Spinal cord (tissue), 10 donors: Measurements from ENCODE around the gene GUCY1A2. TPM values are rescaled to one million over a fixed set of nuclear protein-coding genes. Genes with fewer than 3 reads are reported as not detected.
A peak's percentile ranks its signal among the peaks of the same experiment; 100 is the strongest.
"Not testable (repeated sequence)": the region's sequence is repeated elsewhere in the genome, so short reads cannot be mapped to it uniquely, and the experiment has no call there.

Experiments used
- DNase-seq, 6 donors: peaks; one replicate each; pipeline versions ENCODE4 v3.0.0 to v3.0.0-alpha.2; 2013 to 2015; ENCODE audit warnings: low spot score in 6 of 6, low read depth in 4 of 6
- H3K27ac ChIP-seq: one replicate; pipeline ENCODE4 v1.5.1; 2013; ENCODE audit warnings: low read depth, low read length, control low read depth
- H3K27me3 ChIP-seq: one replicate; pipeline ENCODE4 v1.6.1; 2013; ENCODE audit warnings: low read length; ENCODE audit not compliant: control insufficient read depth, insufficient read depth
- H3K36me3 ChIP-seq: one replicate; pipeline ENCODE4 v1.6.1; 2013; ENCODE audit warnings: low read length; ENCODE audit not compliant: control insufficient read depth, insufficient read depth
- H3K4me1 ChIP-seq: one replicate; pipeline ENCODE4 v1.6.1; 2013; ENCODE audit warnings: low read length; ENCODE audit not compliant: control insufficient read depth, insufficient read depth
- H3K4me3 ChIP-seq: one replicate; pipeline ENCODE4 v1.5.1; 2013; ENCODE audit warnings: low read depth, low read length, control low read depth
- H3K9me3 ChIP-seq: one replicate; pipeline ENCODE4 v1.6.1; 2013; ENCODE audit warnings: low read length; ENCODE audit not compliant: control insufficient read depth, insufficient read depth
- WGBS: methylation state at CpG from one replicate; pipeline ENCODE4 v1.1.5; 2013; ENCODE audit warnings: missing lambda C conversion rate; ENCODE audit not compliant: insufficient coverage; 5-methylcytosine and 5-hydroxymethylcytosine counted together
- polyA plus RNA-seq, 2 donors: library from polyadenylated mRNA; unstranded; fragments of 120-200 nt; gene quantifications; one replicate each; pipeline ENCODE4 v1.2.1, GENCODE V29; 2013; ENCODE audit not compliant: insufficient read length in 2 of 2
- total RNA-seq, 2 donors: library from RNA; depleted of rRNA in 1 of 2; stranded (reverse); fragments of 120-200 nt in 1 of 2; fragments of >200 nt in 1 of 2; gene quantifications; one replicate each; pipeline versions ENCODE4 v1.2.3 to v1.2.4, GENCODE V29; 2013 to 2014
- donor health status: healthy.

Gene GUCY1A2
- total and polyA plus RNA-seq, 4 donors: 10.8 to 79.5 (median 25.7) TPM

GRCh38 chr11:106834567-106834966 is 183.7 kb downstream of the GUCY1A2 start:
- Histone ChIP-seq H3K4me1 (no peaks in the 10 kb centered on the region), H3K4me3 (no peak overlapping the region), H3K9me3 (no peaks in the 10 kb centered on the region), H3K36me3 (no peaks in the 10 kb centered on the region), H3K27me3 (no peaks in the 10 kb centered on the region), H3K27ac (no peak overlapping the region)
- no peak for DNase-seq
- 78% methylated on average over 2 of the region's 2 CpGs for WGBS

- Histone ChIP-seq H3K27me3 (no peaks in the 10 kb centered on the region), H3K4me3 (no peak overlapping the region), H3K36me3 (no peaks in the 10 kb centered on the region), H3K9me3 (no peaks in the 10 kb centered on the region), H3K4me1 (no peaks in the 10 kb centered on the region), H3K27ac (no peak overlapping the region)
- WGBS: no CpG with 5 or more reads among the region's 5 CpGs
- DNase-seq: no peak
Observed at GRCh38 chr11:106828976-106829375, 189.3 kb downstream of the GUCY1A2 start.

- Histone ChIP-seq H3K27ac (no peak overlapping the region), H3K4me3 (no peak overlapping the region)
- no CpG with 5 or more reads among the region's 3 CpGs for WGBS
Observed at GRCh38 chr11:106828576-106828975, 189.7 kb downstream of the GUCY1A2 start.

GRCh38 chr11:106827687-106828086 is 190.6 kb downstream of the GUCY1A2 start:
- no peak overlapping the region for H3K27ac ChIP-seq
- no peak overlapping the region for H3K4me3 ChIP-seq
- DNase-seq: no peak
- no peaks in the 10 kb centered on the region for H3K9me3 ChIP-seq
- WGBS: 96% methylated on average over 17 of the region's 21 CpGs
- H3K36me3 ChIP-seq: no peaks in the 10 kb centered on the region
- H3K27me3 ChIP-seq: no peaks in the 10 kb centered on the region
- H3K4me1 ChIP-seq: no peaks in the 10 kb centered on the region

More at GRCh38 chr11:106828576-106828975, 189.7 kb downstream of the GUCY1A2 start:
- Histone ChIP-seq H3K9me3 (no peaks in the 10 kb centered on the region), H3K27me3 (no peaks in the 10 kb centered on the region), H3K4me1 (no peaks in the 10 kb centered on the region), H3K36me3 (no peaks in the 10 kb centered on the region)
- no peak for DNase-seq

- not testable (repeated sequence) for H3K4me1 ChIP-seq, DNase-seq, H3K9me3 ChIP-seq, H3K36me3 ChIP-seq, H3K27me3 ChIP-seq, H3K27ac ChIP-seq, H3K4me3 ChIP-seq
- WGBS: no CpG with 5 or more reads among the region's 3 CpGs
Observed at GRCh38 chr11:106826558-106826957, 191.7 kb downstream of the GUCY1A2 start.

GRCh38 chr11:106821826-106822225 is 196.4 kb downstream of the GUCY1A2 start:
- Histone ChIP-seq H3K4me3 (no peak overlapping the region), H3K4me1 (no peaks in the 10 kb centered on the region), H3K27ac (no peak overlapping the region), H3K36me3 (no peaks in the 10 kb centered on the region), H3K9me3 (no peaks in the 10 kb centered on the region), H3K27me3 (no peaks in the 10 kb centered on the region)
- peak in 2 of 6 donors; percentile 7 to 28 for DNase-seq
- no CpG with 5 or more reads among the region's 2 CpGs for WGBS

GRCh38 chr11:106821291-106821690 is 197.0 kb downstream of the GUCY1A2 start:
- Histone ChIP-seq H3K27me3 (no peaks in the 10 kb centered on the region), H3K4me1 (no peaks in the 10 kb centered on the region), H3K36me3 (no peaks in the 10 kb centered on the region), H3K4me3 (no peak overlapping the region), H3K27ac (no peak overlapping the region), H3K9me3 (no peaks in the 10 kb centered on the region)
- WGBS: no CpG with 5 or more reads among the region's 1 CpG
- no peak for DNase-seq

- Histone ChIP-seq H3K9me3 (no peaks in the 10 kb centered on the region), H3K4me3 (no peak overlapping the region), H3K27ac (no peak overlapping the region), H3K36me3 (no peaks in the 10 kb centered on the region), H3K4me1 (no peaks in the 10 kb centered on the region), H3K27me3 (no peaks in the 10 kb centered on the region)
- no peak for DNase-seq
- WGBS: no CpG with 5 or more reads among the region's 5 CpGs
Observed at GRCh38 chr11:106818443-106818842, 199.8 kb downstream of the GUCY1A2 start.

GRCh38 chr11:106815209-106815608 is 203.1 kb downstream of the GUCY1A2 start:
- Histone ChIP-seq H3K4me1 (no peaks in the 10 kb centered on the region), H3K36me3 (no peaks in the 10 kb centered on the region), H3K27me3 (no peaks in the 10 kb centered on the region), H3K4me3 (no peak overlapping the region), H3K9me3 (no peaks in the 10 kb centered on the region), H3K27ac (no peak overlapping the region)
- DNase-seq: no peak

GRCh38 chr11:106813806-106814205 is 204.5 kb downstream of the GUCY1A2 start:
- no peaks in the 10 kb centered on the region for H3K4me1 ChIP-seq
- DNase-seq: no peak
- H3K27ac ChIP-seq: no peak overlapping the region
- H3K27me3 ChIP-seq: no peaks in the 10 kb centered on the region
- no peak overlapping the region for H3K4me3 ChIP-seq
- no peaks in the 10 kb centered on the region for H3K9me3 ChIP-seq
- H3K36me3 ChIP-seq: no peaks in the 10 kb centered on the region
- WGBS: no CpG with 5 or more reads among the region's 1 CpG
